Endothelial cell of umbilical vein (primary cell): Measurements from ENCODE around the gene YBX3.

Source experiments
- CTCF ChIP-seq, 2 donors: IDR thresholded peaks; 1 replicate in 1 of 2; 2 replicates in 1 of 2; pipeline ENCODE4 v1.5.1; 2011; ENCODE audit warnings: low read length in 2 of 2, mild to moderate bottlenecking in 2 of 2, moderate library complexity in 2 of 2, control low read depth in 1 of 2, inconsistent platforms in 1 of 2, low read depth in 1 of 2; ENCODE audit not compliant: insufficient read depth in 1 of 2; ENCODE audit errors: extremely low read depth in 1 of 2
- EZH2 ChIP-seq: IDR thresholded peaks from 2 replicates; pipeline ENCODE4 v1.6.1; 2012; ENCODE audit warnings: borderline replicate concordance, low read depth, mild to moderate bottlenecking, moderate library complexity, low read length, inconsistent platforms; ENCODE audit not compliant: severe bottlenecking
- POLR2A ChIP-seq: IDR thresholded peaks from 2 replicates; pipeline ENCODE4 v1.6.1; 2012; ENCODE audit warnings: low read depth, mild to moderate bottlenecking, control low read depth, low read length

- TF ChIP-seq CTCF (IDR thresholded peaks at IDR 0.05; ENCODE audit: extremely low read depth in 1 of 2, insufficient read depth in 1 of 2, low read depth in 1 of 2, low read length in 2 of 2), result no peak
- no peak for TF ChIP-seq POLR2A
- no peak for TF ChIP-seq EZH2
Measured at GRCh38 chr12:10689146-10689545, 34.0 kb downstream of the YBX3 start.
